ENCODE results near the gene TOP1. TPM values are rescaled to one million over a fixed set of nuclear protein-coding genes. Genes with fewer than 3 reads are reported as not detected.

TOP1 gene
- total RNA-seq, 1 experiment from 2014 or later = 144 TPM

DNA sequence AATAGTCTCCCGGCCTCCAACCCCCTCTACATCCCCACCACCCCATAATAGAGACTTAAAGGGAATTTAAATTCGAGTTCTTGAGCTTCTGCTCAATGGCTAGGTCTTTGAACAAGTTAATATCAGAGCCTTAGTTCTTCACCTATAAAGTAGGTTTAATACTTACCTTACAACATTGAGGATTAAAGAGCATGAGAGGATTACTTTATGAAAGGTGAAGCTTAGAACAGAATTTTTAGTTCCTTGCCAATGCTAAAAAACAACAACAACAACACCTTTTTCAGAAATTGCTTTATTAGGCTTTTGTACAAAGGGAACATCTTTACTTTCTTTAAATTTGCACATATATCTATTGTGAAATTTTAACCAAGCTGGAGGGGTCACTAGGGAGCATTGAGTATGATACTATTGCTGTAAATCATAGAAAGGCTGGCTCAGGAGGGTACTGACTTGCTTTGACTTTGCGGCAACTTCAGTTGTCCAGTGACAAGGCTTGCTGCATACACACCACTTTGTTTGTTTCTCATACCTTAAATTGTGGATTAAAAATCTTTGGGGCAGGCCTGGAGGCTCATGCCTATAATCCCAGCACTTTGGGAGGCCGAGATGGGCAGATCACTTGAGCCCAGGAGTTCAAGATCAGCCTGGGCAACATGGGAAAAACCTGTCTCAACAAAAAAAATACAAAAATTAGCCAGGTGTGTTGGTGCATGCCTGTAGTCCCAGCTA is 9.7 kb downstream of the TOP1 start:
- DNase-seq = no peak
- H3K27me3 ChIP-seq (replicated peaks; ENCODE audit: control insufficient read depth, insufficient read depth, low read length) = no peaks in the 10 kb centered on the region
- peaks cover 35% of the 10 kb centered on the region for H3K4me1 Mint-ChIP-seq (ENCODE audit: low read depth, unreplicated experiment)
- no peaks in the 10 kb centered on the region for H3K9me3 ChIP-seq
- POLR2A ChIA-PET = interaction anchor here (1.5 kb wide), 1 partner anchor 21 kb away, joined by 3 read pairs; no protein-coding TSS in a partner anchor
- peaks cover 51% of the 10 kb centered on the region for H3K4me1 ChIP-seq
- H3K4me3 ChIP-seq (ENCODE audit: low read depth, low read length) = no peak overlapping the region
- no peaks in the 10 kb centered on the region for H3K27me3 Mint-ChIP-seq (ENCODE audit: insufficient read depth, unreplicated experiment)
- intact Hi-C loops (cut with micrococcal nuclease; ENCODE audit: unreplicated experiment) = loop anchor here (1.0 kb wide), 1 partner anchor 8 kb away; no protein-coding TSS in a partner anchor
- CTCF ChIA-PET = interaction anchor here (0.9 to 1.8 kb wide), 2 partner anchors 47 to 53 kb away, joined by 3 to 16 read pairs; no protein-coding TSS in a partner anchor
- TF ChIP-seq, protein P1, sequence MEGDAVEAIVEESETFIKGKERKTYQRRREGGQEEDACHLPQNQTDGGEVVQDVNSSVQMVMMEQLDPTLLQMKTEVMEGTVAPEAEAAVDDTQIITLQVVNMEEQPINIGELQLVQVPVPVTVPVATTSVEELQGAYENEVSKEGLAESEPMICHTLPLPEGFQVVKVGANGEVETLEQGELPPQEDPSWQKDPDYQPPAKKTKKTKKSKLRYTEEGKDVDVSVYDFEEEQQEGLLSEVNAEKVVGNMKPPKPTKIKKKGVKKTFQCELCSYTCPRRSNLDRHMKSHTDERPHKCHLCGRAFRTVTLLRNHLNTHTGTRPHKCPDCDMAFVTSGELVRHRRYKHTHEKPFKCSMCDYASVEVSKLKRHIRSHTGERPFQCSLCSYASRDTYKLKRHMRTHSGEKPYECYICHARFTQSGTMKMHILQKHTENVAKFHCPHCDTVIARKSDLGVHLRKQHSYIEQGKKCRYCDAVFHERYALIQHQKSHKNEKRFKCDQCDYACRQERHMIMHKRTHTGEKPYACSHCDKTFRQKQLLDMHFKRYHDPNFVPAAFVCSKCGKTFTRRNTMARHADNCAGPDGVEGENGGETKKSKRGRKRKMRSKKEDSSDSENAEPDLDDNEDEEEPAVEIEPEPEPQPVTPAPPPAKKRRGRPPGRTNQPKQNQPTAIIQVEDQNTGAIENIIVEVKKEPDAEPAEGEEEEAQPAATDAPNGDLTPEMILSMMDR (IDR thresholded peaks at IDR 0.05; ENCODE audit: insufficient read depth in 1 of 2, low read depth in 1 of 2, low read length in 1 of 2, severe bottlenecking in 1 of 2, unreplicated experiment in 1 of 2) = no peak
- no peaks in the 10 kb centered on the region for H3K9me3 Mint-ChIP-seq (ENCODE audit: unreplicated experiment)
- H3K36me3 Mint-ChIP-seq (ENCODE audit: insufficient read depth, unreplicated experiment) = peaks cover 66% of the 10 kb centered on the region
- H3K4me3 Mint-ChIP-seq (ENCODE audit: unreplicated experiment) = no peak overlapping the region
- H3K36me3 ChIP-seq (ENCODE audit: control insufficient read depth, insufficient read depth, low read length) = peaks cover 4% of the 10 kb centered on the region; the same call in 1 of the 2 replicates
- H3K27ac Mint-ChIP-seq (ENCODE audit: unreplicated experiment) = no peak overlapping the region
- no TSS peak for BruUV-seq (replicated peaks)

DNA sequence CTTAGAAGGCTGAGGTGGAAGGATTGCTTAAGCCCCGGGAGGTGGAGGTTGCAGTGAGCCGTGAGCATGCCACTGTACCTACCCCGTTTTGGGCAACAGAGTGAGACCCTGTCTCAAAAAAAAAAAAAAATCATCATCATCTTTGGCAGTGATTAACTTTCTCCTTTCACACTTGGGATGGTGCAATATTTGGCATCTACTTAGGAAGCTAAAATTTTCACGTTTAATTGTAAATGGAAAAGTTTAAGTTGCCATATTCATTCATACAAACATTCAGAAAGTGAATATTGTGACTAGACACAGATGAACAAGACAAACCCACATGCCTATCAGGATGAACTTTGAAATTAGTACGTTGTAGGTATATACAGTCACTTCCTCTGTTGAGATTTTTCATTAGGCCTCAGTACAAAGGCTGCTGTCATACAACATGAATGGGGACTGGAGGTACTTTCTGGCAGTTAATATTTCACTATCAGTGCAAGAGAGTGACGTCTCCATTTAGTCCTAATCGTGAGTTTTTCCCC is 10.3 kb downstream of the TOP1 start:
- Mint-ChIP-seq H3K36me3 (ENCODE audit: insufficient read depth, unreplicated experiment) (peaks cover 66% of the 10 kb centered on the region), H3K4me3 (ENCODE audit: unreplicated experiment) (no peak overlapping the region), H3K27ac (ENCODE audit: unreplicated experiment) (no peak overlapping the region), H3K9me3 (ENCODE audit: unreplicated experiment) (no peaks in the 10 kb centered on the region), H3K27me3 (ENCODE audit: insufficient read depth, unreplicated experiment) (no peaks in the 10 kb centered on the region), H3K4me1 (ENCODE audit: low read depth, unreplicated experiment) (peaks cover 30% of the 10 kb centered on the region)
- Histone ChIP-seq H3K4me3 (ENCODE audit: low read depth, low read length) (no peak overlapping the region), H3K36me3 (ENCODE audit: control insufficient read depth, insufficient read depth, low read length) (peaks cover 5% of the 10 kb centered on the region; the same call in 1 of the 2 replicates), H3K9me3 (no peaks in the 10 kb centered on the region), H3K27me3 (replicated peaks; ENCODE audit: control insufficient read depth, insufficient read depth, low read length) (no peaks in the 10 kb centered on the region), H3K4me1 (peaks cover 51% of the 10 kb centered on the region)
- TF ChIP-seq, protein P1 (IDR thresholded peaks at IDR 0.05; ENCODE audit: insufficient read depth in 1 of 2, low read depth in 1 of 2, low read length in 1 of 2, severe bottlenecking in 1 of 2, unreplicated experiment in 1 of 2) = no peak
- no peak for DNase-seq
- intact Hi-C loops (cut with micrococcal nuclease; ENCODE audit: unreplicated experiment) = loop anchor here (1.0 kb wide), 1 partner anchor 9 kb away; no protein-coding TSS in a partner anchor
- POLR2A ChIA-PET = interaction anchor here (1.1 to 1.5 kb wide), 2 partner anchors 21 to 48 kb away, joined by 3 to 4 read pairs; no protein-coding TSS in a partner anchor
- CTCF ChIA-PET = interaction anchor here (1.8 kb wide), 1 partner anchor 48 kb away, joined by 16 read pairs; no protein-coding TSS in a partner anchor
- BruUV-seq (replicated peaks) = no TSS peak

DNA sequence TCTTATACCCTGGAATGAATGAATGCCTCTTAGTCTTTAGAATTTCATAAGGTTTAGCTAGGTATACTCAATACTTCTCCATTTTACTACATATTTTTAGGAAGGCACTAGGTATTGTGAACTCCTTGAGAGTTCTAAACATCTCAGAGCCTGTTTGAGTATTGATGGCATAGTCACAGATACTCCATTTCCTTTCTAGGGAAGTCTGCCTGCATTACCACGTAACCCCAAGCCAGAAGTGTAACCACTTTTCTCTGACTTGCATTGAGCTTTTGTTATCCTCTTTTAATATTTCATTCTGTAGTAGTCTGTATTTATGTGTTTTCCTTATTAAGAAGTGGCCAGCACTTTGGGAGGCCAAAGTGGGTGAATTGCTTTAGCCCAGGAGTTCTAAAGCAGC is 12.2 kb downstream of the TOP1 start:
- TF ChIP-seq, protein P1 (IDR thresholded peaks at IDR 0.05; ENCODE audit: insufficient read depth in 1 of 2, low read depth in 1 of 2, low read length in 1 of 2, severe bottlenecking in 1 of 2, unreplicated experiment in 1 of 2) = no peak
- H3K36me3 ChIP-seq (ENCODE audit: control insufficient read depth, insufficient read depth, low read length) = peaks cover 5% of the 10 kb centered on the region; the same call in 1 of the 2 replicates
- no peak for DNase-seq
- no peaks in the 10 kb centered on the region for H3K27me3 Mint-ChIP-seq (ENCODE audit: insufficient read depth, unreplicated experiment)
- intact Hi-C loops (cut with micrococcal nuclease; ENCODE audit: unreplicated experiment) = no loop called here
- CTCF ChIA-PET = interaction anchor here (0.6 to 2.3 kb wide), 4 partner anchors 38 to 201 kb away, joined by 5 to 17 read pairs (median 8); no protein-coding TSS in a partner anchor
- no peak overlapping the region for H3K4me3 ChIP-seq (ENCODE audit: low read depth, low read length)
- H3K4me1 ChIP-seq = peaks cover 50% of the 10 kb centered on the region
- H3K9me3 Mint-ChIP-seq (ENCODE audit: unreplicated experiment) = no peaks in the 10 kb centered on the region
- no TSS peak for BruUV-seq (replicated peaks)
- peaks cover 51% of the 10 kb centered on the region for H3K36me3 Mint-ChIP-seq (ENCODE audit: insufficient read depth, unreplicated experiment)
- no peaks in the 10 kb centered on the region for H3K27me3 ChIP-seq (replicated peaks; ENCODE audit: control insufficient read depth, insufficient read depth, low read length)
- H3K27ac Mint-ChIP-seq (ENCODE audit: unreplicated experiment) = no peak overlapping the region
- POLR2A ChIA-PET = no interaction called here
- H3K9me3 ChIP-seq = no peaks in the 10 kb centered on the region
- H3K4me1 Mint-ChIP-seq (ENCODE audit: low read depth, unreplicated experiment) = peaks cover 28% of the 10 kb centered on the region
- H3K4me3 Mint-ChIP-seq (ENCODE audit: unreplicated experiment) = no peak overlapping the region
